Fibroblast of peridontal ligament (primary cell): ENCODE measurements around the gene MAJIN.
A peak's percentile ranks its signal among the peaks of the same experiment; 100 is the strongest.

Experiments used
- DNase-seq: peaks from one replicate; pipeline ENCODE4 v3.0.0-alpha.2; 2010; ENCODE audit errors: extremely low read depth

Gene MAJIN

DNA sequence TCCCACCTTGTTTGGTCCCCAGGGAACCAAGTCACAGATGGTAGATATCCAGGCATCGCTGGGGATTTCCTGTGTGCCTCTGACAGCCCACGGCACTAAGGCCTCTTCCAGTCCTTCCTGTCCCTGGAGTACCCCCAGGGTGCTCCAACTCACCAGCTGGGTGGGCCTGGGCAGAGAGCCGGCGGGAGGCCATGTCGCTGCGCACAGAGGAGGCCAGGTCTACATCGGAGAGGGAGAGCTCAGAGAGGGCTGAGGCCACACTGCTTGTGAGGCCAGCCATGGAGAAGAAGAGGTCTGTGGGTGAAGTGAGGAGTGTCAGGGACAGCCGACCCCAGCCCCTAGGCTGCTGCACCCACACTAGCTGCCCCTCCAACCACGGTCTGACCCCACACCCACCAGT is 60.2 kb downstream of the MAJIN start:
- no peak for DNase-seq

DNA sequence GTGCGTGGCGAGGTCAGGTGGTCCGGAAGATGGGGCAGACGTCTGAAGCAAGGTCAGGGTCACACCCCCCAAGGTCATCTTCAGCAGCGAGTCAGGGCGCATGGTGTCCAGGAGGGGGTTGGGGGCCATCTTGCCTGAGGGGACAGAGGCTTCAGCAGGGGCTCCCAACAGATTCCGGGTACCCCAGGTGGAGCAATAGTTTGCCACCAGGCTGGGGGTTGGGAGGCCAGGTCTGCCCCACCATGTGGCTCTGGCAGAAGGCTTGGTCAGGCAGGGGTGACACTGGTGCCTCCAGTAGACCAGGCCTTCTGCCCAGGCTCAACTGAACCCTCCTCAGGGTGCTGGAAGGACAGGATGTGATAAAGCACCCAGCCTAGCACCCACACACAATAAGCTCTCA is 60.8 kb downstream of the MAJIN start:
- DNase-seq, result no peak

DNA sequence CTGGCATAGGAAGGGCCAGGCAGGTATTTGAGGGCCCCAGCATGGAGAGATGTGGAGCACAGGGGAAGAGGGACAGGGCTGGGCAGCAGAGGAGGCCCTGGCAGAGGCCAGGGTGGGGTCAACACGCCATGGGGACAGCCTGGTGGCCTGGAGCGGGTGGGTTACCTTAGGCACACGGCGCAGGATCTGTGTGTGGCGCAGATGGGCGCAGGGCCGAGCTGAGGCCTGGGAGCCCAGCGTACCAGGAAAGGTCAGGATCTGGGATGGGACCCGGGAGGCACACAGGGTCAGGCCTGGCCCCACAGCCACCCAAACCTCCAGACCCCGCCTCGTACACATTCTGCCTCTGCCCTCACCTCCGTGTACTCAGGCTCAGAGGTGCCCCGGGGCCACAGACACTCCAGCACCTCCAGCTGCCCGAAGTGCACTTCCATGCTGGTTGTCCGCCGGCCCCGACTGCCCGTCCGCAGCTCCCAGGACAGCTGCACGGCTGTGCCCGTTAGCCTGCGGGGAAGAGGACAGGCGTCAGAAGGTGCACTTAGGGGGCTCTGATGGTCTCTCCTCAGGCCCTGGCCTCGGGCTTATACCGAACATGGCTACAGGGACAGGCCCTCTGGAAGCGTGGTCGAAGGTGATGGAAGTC is 61.3 kb downstream of the MAJIN start:
- DNase-seq, result no peak

GRCh38 chr11:64909653-64910343 is 62.1 kb downstream of the MAJIN start:
- DNase-seq, result no peak

GRCh38 chr11:64908766-64909165 is 63.1 kb downstream of the MAJIN start:
- DNase-seq, result no peak

DNA sequence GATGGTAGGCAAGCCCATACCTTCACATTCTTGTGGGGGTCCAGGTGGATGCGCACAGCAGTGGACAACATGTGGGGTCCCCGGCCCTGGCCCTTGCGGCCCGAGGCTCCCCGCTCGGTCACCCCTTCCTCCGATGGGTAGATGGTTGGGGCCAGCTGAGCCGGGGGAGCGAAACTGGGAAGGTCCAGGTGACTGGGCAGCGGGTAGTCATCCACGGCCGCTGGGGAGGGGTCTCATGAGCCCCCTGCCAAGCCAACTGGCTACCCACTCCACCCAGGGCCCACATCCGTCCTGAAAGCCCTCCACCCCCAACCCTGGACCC is 65.6 kb downstream of the MAJIN start:
- DNase-seq, result no peak

DNA sequence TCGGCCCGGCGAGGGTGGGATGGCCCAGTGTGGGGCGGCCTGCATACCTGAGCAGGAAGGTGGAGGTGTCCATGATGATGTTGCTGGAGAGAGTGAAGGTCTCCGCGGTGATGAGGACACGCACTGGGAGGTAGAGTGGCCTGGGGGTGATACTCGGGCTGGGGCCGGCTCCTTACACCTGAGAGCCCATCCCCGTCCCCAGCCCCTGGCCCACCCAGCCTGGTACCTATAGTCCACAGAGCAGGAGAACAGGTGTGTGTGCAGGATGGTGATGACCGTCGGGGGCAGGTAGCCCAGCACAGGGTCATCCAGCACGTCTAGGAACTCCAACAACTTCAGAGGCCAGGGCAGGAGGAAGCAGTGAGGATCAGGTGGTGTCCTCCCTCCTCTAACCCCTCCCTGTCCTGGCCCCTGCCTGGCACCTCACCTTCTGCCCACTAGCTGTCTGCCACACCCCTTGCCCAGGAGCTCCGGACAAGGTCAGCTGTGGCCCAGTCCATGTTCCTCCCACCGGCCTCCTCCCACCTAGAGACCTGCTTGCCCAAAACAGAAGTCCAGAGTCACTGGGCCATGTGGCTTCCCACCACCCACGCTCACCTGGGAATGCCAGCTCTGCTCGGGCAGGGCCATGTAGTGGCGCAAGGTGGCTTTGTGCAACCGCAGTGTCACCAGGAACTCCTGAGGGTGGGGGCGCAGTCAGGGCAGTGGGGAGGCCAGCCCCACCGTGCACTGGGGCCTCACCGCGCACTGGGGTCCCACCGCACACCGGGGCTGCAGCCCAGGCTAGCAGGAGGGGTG is 66.2 kb downstream of the MAJIN start:
- no peak for DNase-seq

- DNase-seq, result no peak
Measured at GRCh38 chr11:64903291-64903833, 68.5 kb downstream of the MAJIN start.

DNA sequence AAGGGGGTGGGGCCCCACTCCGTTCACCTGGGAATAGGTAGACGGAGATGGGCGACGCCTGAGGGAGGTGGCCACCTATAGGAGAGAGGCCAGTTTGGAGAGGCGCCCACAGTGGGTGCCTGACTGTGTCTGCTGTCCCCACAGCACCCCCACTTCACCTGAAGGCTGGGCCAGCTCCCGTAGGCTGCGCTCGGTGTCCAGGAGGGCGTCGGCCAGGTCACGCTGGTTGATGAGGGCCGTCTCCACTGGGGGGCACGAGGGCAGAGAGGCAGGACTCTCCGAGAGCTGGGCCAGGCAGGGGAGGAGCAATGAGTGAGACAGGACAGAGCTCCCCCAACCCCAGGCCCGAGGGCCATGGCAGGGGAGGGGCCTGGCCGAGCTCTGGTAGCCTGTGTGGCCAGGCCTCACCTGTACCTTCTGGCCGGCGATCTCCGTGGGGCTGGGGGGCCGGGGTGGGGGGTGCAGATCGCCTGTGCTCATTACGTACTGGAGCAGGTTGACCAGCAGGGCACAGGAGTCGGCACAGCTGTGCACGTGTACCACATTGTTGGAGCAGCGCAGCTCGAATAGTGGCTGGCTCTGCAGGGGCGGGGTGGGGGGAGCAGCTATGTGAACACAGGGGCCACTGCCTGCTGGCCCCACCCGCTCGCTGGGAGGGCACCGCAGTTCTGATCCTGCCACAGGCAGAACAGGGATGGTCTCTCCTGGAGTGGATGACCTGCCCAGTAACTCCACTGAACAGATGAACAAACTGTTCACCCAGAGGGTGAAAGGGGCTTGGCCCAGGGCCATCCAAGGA is 69.6 kb downstream of the MAJIN start:
- DNase-seq, result no peak

GRCh38 chr11:64900774-64901173 is 71.1 kb downstream of the MAJIN start:
- DNase-seq, result no peak

- no peak for DNase-seq
Measured at GRCh38 chr11:64900263-64900678, 71.6 kb downstream of the MAJIN start.

DNA sequence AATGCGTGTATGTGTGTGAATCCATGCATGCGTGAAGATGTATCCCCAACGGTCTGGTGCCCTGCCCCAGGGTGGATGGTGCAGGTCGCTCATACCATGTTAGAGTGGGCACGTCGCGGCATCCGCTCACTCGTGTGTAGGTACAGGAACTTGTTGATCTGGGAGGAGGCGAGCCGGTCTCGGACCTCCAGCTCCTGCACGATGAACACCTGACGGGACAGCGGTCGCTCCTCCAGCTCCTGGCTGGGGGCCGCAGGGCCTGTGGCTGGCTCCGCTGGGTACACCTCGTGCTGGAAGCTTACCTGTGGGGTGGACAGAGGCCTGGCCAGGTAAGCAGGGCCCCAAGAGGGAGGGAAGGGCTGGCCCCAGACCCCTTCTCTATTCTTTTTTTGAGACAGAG is 73.4 kb downstream of the MAJIN start:
- no peak for DNase-seq

- no peak for DNase-seq
Measured at GRCh38 chr11:64898076-64898445, 73.8 kb downstream of the MAJIN start.

GRCh38 chr11:64897381-64898075 is 74.4 kb downstream of the MAJIN start:
- no peak for DNase-seq

DNA sequence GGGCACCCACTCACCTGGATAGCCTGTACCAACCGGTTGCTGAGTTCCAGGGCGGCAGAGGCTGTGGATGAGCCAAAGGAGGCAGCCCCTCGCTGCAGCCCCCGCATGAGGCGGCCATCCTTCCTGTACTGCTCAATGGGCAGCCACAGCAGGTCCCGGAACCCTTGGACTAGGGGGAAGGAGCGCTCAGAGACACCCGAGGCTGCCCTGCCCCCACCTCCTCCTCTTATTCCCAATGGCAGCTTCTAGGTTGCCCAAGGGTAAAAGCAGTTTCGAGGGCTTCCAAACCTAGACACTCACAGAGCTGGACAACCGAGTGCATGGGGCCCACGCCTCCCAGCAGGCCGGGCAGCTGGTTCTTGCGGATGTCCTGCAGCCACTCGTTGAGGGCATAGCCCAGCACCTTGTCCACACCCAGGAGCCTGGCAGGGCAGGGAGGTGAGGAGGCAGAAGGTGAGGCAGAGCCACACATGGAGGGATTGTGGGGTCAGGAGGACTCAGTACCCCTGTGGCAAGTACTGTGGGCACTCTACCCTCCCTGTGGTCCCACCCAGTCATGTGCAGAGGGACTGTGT is 75.4 kb downstream of the MAJIN start:
- DNase-seq, result no peak

DNA sequence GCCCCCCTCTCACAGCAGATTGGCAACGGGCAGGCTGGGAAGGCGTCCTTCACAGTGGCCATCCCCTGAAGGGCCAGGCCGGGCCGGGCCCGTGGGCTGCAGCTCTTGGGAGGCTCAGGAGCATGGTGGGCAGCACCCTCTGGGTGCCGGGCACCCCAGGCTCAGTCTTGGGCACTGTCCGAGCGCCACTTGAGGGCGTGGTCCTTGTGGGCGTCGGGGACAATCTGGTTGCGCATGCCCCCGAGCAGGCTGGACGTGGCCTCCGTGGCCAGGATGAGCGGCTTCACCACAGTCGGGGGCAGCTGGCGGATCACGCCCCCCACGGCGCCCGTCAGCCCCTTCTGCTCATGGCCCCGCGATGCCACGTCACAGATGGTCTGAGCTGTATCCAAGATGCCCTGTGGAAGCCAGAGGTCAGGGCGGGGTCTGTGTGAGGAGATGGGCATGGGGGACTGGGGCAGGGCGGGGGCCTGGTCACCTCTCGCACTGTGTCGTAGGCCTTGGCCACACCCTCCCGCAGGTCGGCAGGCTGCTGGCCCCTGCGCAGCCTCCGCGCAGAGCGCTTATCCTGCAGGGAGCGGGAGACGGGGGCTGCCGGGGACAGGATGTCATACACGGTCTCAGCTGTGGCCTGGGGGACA is 77.0 kb downstream of the MAJIN start:
- no peak for DNase-seq

- DNase-seq, result peak; percentile 62
Measured at GRCh38 chr11:64894070-64894811, 77.7 kb downstream of the MAJIN start.

- DNase-seq, result no peak
Measured at GRCh38 chr11:64893194-64894069, 78.5 kb downstream of the MAJIN start.

GRCh38 chr11:64892838-64893193 is 79.1 kb downstream of the MAJIN start:
- DNase-seq, result no peak
